ENCODE results near the gene DHX38. TPM values are rescaled to one million over a fixed set of nuclear protein-coding genes. Genes with fewer than 3 reads are reported as not detected.
"Not testable (repeated sequence)": the region's sequence is repeated elsewhere in the genome, so short reads cannot be mapped to it uniquely, and the experiment has no call there.

DHX38 gene
- 53.2 TPM for total RNA-seq

- peaks cover 25 to 46% (median 35%) of the 10 kb centered on the region in 3 donors for H3K36me3 ChIP-seq (ENCODE audit: control insufficient read depth in 3 of 3, insufficient read depth in 3 of 3, low read length in 3 of 3)
- peak within 1 kb of the TSS; percentile 96 to 99 (median 98) for H3K9ac ChIP-seq (ENCODE audit: low read depth in 1 of 3, low read length in 3 of 3)
- no peaks in the 10 kb centered on the region for H3K9me3 ChIP-seq (ENCODE audit: control insufficient read depth in 3 of 3, low read length in 3 of 3)
- no peaks in the 10 kb centered on the region for H3K27me3 ChIP-seq (ENCODE audit: control insufficient read depth in 3 of 3, insufficient read depth in 3 of 3, low read length in 3 of 3)
- peak within 1 kb of the TSS; percentile 97 to 99 (median 99) for H3K4me3 ChIP-seq (ENCODE audit: low read length in 3 of 3)
- peaks cover 16 to 27% (median 20%) of the 10 kb centered on the region in 3 donors for H3K4me1 ChIP-seq (ENCODE audit: control insufficient read depth in 3 of 3, insufficient read depth in 3 of 3, low read length in 3 of 3)
- H3K27ac ChIP-seq (ENCODE audit: low read depth, low read length) = peak within 1 kb of the TSS; percentile 93
These were observed at the start of gene DHX38, which contains the start of gene TXNL4B for GRCh38 chr16:72093448-72094265. Gene DHX38, plus strand, starts transcription at chr16:72093847. Its CDS starts 2,311 bp downstream, at chr16:72096158. Gene TXNL4B, minus strand, starts transcription at chr16:72093620. Its CDS starts 2,871 bp downstream, at chr16:72090749.

GRCh38 chr16:72044296-72044695, 49.4 kb upstream of the DHX38 start:
- Histone ChIP-seq H3K4me3 (ENCODE audit: low read length in 3 of 3) (no peak overlapping the region), H3K27ac (ENCODE audit: low read depth, low read length) (no peak overlapping the region), H3K36me3 (ENCODE audit: control insufficient read depth in 3 of 3, insufficient read depth in 3 of 3, low read length in 3 of 3) (peaks cover 0 to 9% (median 0%) of the 10 kb centered on the region in 3 donors), H3K27me3 (ENCODE audit: control insufficient read depth in 3 of 3, insufficient read depth in 3 of 3, low read length in 3 of 3) (no peaks in the 10 kb centered on the region), H3K4me1 (ENCODE audit: control insufficient read depth in 3 of 3, insufficient read depth in 3 of 3, low read length in 3 of 3) (peaks cover 16 to 19% (median 19%) of the 10 kb centered on the region in 3 donors), H3K9me3 (ENCODE audit: control insufficient read depth in 3 of 3, low read length in 3 of 3) (no peaks in the 10 kb centered on the region), H3K9ac (ENCODE audit: low read depth in 1 of 3, low read length in 3 of 3) (no peak overlapping the region)

GRCh38 chr16:72044825-72045359, 48.8 kb upstream of the DHX38 start:
- H3K4me1 ChIP-seq (ENCODE audit: control insufficient read depth in 3 of 3, insufficient read depth in 3 of 3, low read length in 3 of 3) = peaks cover 16 to 19% (median 19%) of the 10 kb centered on the region in 3 donors
- H3K36me3 ChIP-seq (ENCODE audit: control insufficient read depth in 3 of 3, insufficient read depth in 3 of 3, low read length in 3 of 3) = peaks cover 0 to 9% (median 0%) of the 10 kb centered on the region in 3 donors
- H3K9me3 ChIP-seq (ENCODE audit: control insufficient read depth in 3 of 3, low read length in 3 of 3) = no peaks in the 10 kb centered on the region

GRCh38 chr16:72049110-72049509, 44.5 kb upstream of the DHX38 start:
- no peaks in the 10 kb centered on the region for H3K9me3 ChIP-seq (ENCODE audit: control insufficient read depth in 3 of 3, low read length in 3 of 3)
- H3K4me3 ChIP-seq (ENCODE audit: low read length in 3 of 3) = no peak overlapping the region
- H3K36me3 ChIP-seq (ENCODE audit: control insufficient read depth in 3 of 3, insufficient read depth in 3 of 3, low read length in 3 of 3) = no peaks in the 10 kb centered on the region
- no peaks in the 10 kb centered on the region for H3K27me3 ChIP-seq (ENCODE audit: control insufficient read depth in 3 of 3, insufficient read depth in 3 of 3, low read length in 3 of 3)
- H3K9ac ChIP-seq (ENCODE audit: low read depth in 1 of 3, low read length in 3 of 3) = no peak overlapping the region
- peaks cover 10 to 13% (median 12%) of the 10 kb centered on the region in 3 donors for H3K4me1 ChIP-seq (ENCODE audit: control insufficient read depth in 3 of 3, insufficient read depth in 3 of 3, low read length in 3 of 3)
- no peak overlapping the region for H3K27ac ChIP-seq (ENCODE audit: low read depth, low read length)

More at GRCh38 chr16:72044825-72045359, 48.8 kb upstream of the DHX38 start:
- Histone ChIP-seq H3K27ac (ENCODE audit: low read depth, low read length) (no peak overlapping the region), H3K27me3 (ENCODE audit: control insufficient read depth in 3 of 3, insufficient read depth in 3 of 3, low read length in 3 of 3) (no peaks in the 10 kb centered on the region), H3K9ac (ENCODE audit: low read depth in 1 of 3, low read length in 3 of 3) (no peak overlapping the region), H3K4me3 (ENCODE audit: low read length in 3 of 3) (no peak overlapping the region)

- no peaks in the 10 kb centered on the region for H3K9me3 ChIP-seq (ENCODE audit: control insufficient read depth in 3 of 3, low read length in 3 of 3)
- peaks cover 10 to 13% (median 12%) of the 10 kb centered on the region in 3 donors for H3K4me1 ChIP-seq (ENCODE audit: control insufficient read depth in 3 of 3, insufficient read depth in 3 of 3, low read length in 3 of 3)
- H3K27ac ChIP-seq (ENCODE audit: low read depth, low read length) = peak overlapping the region; percentile 68
These were observed 42.7 kb upstream of the DHX38 start for GRCh38 chr16:72050769-72051464.

GRCh38 chr16:72051818-72052217, 41.8 kb upstream of the DHX38 start:
- Histone ChIP-seq H3K9ac (ENCODE audit: low read depth in 1 of 3, low read length in 3 of 3) (no peak overlapping the region), H3K4me3 (ENCODE audit: low read length in 3 of 3) (no peak overlapping the region), H3K4me1 (ENCODE audit: control insufficient read depth in 3 of 3, insufficient read depth in 3 of 3, low read length in 3 of 3) (peaks cover 10 to 13% (median 12%) of the 10 kb centered on the region in 3 donors), H3K9me3 (ENCODE audit: control insufficient read depth in 3 of 3, low read length in 3 of 3) (no peaks in the 10 kb centered on the region), H3K27ac (ENCODE audit: low read depth, low read length) (no peak overlapping the region), H3K27me3 (ENCODE audit: control insufficient read depth in 3 of 3, insufficient read depth in 3 of 3, low read length in 3 of 3) (no peaks in the 10 kb centered on the region), H3K36me3 (ENCODE audit: control insufficient read depth in 3 of 3, insufficient read depth in 3 of 3, low read length in 3 of 3) (no peaks in the 10 kb centered on the region)

More at GRCh38 chr16:72050769-72051464, 42.7 kb upstream of the DHX38 start:
- no peak overlapping the region for H3K9ac ChIP-seq (ENCODE audit: low read depth in 1 of 3, low read length in 3 of 3)
- no peak overlapping the region for H3K4me3 ChIP-seq (ENCODE audit: low read length in 3 of 3)
- no peaks in the 10 kb centered on the region for H3K27me3 ChIP-seq (ENCODE audit: control insufficient read depth in 3 of 3, insufficient read depth in 3 of 3, low read length in 3 of 3)
- H3K36me3 ChIP-seq (ENCODE audit: control insufficient read depth in 3 of 3, insufficient read depth in 3 of 3, low read length in 3 of 3) = no peaks in the 10 kb centered on the region

GRCh38 chr16:72054254-72054847, 39.3 kb upstream of the DHX38 start, which contains the start of gene HP:
Gene HP, plus strand, starts transcription at chr16:72054505. Its CDS starts 148 bp downstream, at chr16:72054653.
- H3K27me3 ChIP-seq (ENCODE audit: control insufficient read depth in 3 of 3, insufficient read depth in 3 of 3, low read length in 3 of 3); H3K36me3 ChIP-seq (ENCODE audit: control insufficient read depth in 3 of 3, insufficient read depth in 3 of 3, low read length in 3 of 3); H3K9me3 ChIP-seq (ENCODE audit: control insufficient read depth in 3 of 3, low read length in 3 of 3); H3K27ac ChIP-seq (ENCODE audit: low read depth, low read length); H3K4me3 ChIP-seq (ENCODE audit: low read length in 3 of 3); H3K9ac ChIP-seq (ENCODE audit: low read depth in 1 of 3, low read length in 3 of 3): not testable (repeated sequence)
- peaks cover 10 to 13% (median 12%) of the 10 kb centered on the region in 3 donors for H3K4me1 ChIP-seq (ENCODE audit: control insufficient read depth in 3 of 3, insufficient read depth in 3 of 3, low read length in 3 of 3)

- H3K9ac ChIP-seq (ENCODE audit: low read depth in 1 of 3, low read length in 3 of 3) = no peak overlapping the region
- no peaks in the 10 kb centered on the region for H3K36me3 ChIP-seq (ENCODE audit: control insufficient read depth in 3 of 3, insufficient read depth in 3 of 3, low read length in 3 of 3)
- no peaks in the 10 kb centered on the region for H3K27me3 ChIP-seq (ENCODE audit: control insufficient read depth in 3 of 3, insufficient read depth in 3 of 3, low read length in 3 of 3)
- peaks cover 1 to 8% (median 8%) of the 10 kb centered on the region in 3 donors for H3K4me1 ChIP-seq (ENCODE audit: control insufficient read depth in 3 of 3, insufficient read depth in 3 of 3, low read length in 3 of 3)
- no peaks in the 10 kb centered on the region for H3K9me3 ChIP-seq (ENCODE audit: control insufficient read depth in 3 of 3, low read length in 3 of 3)
- H3K4me3 ChIP-seq (ENCODE audit: low read length in 3 of 3) = no peak overlapping the region
- no peak overlapping the region for H3K27ac ChIP-seq (ENCODE audit: low read depth, low read length)
These were observed 37.7 kb upstream of the DHX38 start for GRCh38 chr16:72055911-72056310.

- not testable (repeated sequence) for H3K9ac ChIP-seq (ENCODE audit: low read depth in 1 of 3, low read length in 3 of 3); H3K27me3 ChIP-seq (ENCODE audit: control insufficient read depth in 3 of 3, insufficient read depth in 3 of 3, low read length in 3 of 3); H3K4me1 ChIP-seq (ENCODE audit: control insufficient read depth in 3 of 3, insufficient read depth in 3 of 3, low read length in 3 of 3); H3K27ac ChIP-seq (ENCODE audit: low read depth, low read length); H3K4me3 ChIP-seq (ENCODE audit: low read length in 3 of 3); H3K36me3 ChIP-seq (ENCODE audit: control insufficient read depth in 3 of 3, insufficient read depth in 3 of 3, low read length in 3 of 3); H3K9me3 ChIP-seq (ENCODE audit: control insufficient read depth in 3 of 3, low read length in 3 of 3)
These were observed 36.3 kb upstream of the DHX38 start for GRCh38 chr16:72057313-72057712.
